SIG-M5 treated with dmso at 0.1 percent for 504 hours (cell line): ENCODE measurements around the gene NSF.
"Not testable (repeated sequence)": the region's sequence is repeated elsewhere in the genome, so short reads cannot be mapped to it uniquely, and the experiment has no call there.

Experiments
- DNase-seq: peaks from one replicate; lab custom pipeline; 2025; ENCODE audit not compliant: unreplicated experiment; lab: John Stamatoyannopoulos, UW

The NSF gene

GRCh38 chr17:46753776-46754175 lies 163.3 kb downstream of the NSF start:
- no peak for DNase-seq

- peak; percentile 15 for DNase-seq
Measured at GRCh38 chr17:46756081-46756735, 165.7 kb downstream of the NSF start.

GRCh38 chr17:46756861-46757260 lies 166.4 kb downstream of the NSF start:
- DNase-seq = no peak

DNA sequence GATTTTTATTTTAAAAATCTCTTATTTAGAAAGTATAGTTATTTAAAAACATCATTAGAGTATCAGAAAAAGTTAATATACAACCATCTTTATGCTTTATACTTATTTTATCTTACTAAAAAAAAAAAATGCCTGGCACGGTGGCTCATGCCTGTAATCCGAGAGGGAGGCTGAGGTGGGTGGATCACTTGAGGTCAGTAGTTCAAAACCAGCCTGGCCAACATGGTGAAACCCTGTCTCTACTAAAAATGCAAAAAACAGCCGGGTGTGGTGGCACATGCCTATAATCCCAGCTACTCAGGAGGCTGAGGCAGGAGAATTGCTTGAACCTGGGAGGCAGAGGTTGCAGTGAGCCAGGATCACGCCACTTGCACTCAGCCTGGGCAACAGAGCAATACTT lies 167.1 kb downstream of the NSF start:
- DNase-seq = not testable (repeated sequence)

- no peak for DNase-seq
Measured at GRCh38 chr17:46758614-46759013, 168.1 kb downstream of the NSF start.

DNA sequence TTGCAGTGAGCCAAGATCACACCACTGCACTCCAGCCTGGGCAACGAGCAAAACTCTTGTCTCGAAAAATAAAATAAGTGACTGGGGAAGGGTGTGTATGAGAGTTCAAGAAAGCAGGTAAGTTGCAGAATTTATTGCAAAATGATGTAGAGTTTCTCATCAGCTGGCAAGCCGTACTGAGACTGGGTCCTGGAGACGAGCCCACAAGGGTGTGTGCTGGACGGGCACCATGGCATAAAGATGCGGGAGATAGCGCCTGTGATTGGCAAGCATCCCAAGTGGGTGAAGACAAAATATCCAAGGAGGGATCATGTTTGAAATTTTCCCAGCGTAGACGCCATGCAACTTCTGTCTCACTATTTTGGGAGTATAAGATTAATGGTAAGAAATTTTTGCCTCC lies 168.7 kb downstream of the NSF start:
- no peak for DNase-seq

GRCh38 chr17:46763416-46763815 lies 172.9 kb downstream of the NSF start:
- DNase-seq = no peak

GRCh38 chr17:46764000-46764708 lies 173.7 kb downstream of the NSF start:
- no peak for DNase-seq

- no peak for DNase-seq
Measured at GRCh38 chr17:46764709-46765401, 174.4 kb downstream of the NSF start.

DNA sequence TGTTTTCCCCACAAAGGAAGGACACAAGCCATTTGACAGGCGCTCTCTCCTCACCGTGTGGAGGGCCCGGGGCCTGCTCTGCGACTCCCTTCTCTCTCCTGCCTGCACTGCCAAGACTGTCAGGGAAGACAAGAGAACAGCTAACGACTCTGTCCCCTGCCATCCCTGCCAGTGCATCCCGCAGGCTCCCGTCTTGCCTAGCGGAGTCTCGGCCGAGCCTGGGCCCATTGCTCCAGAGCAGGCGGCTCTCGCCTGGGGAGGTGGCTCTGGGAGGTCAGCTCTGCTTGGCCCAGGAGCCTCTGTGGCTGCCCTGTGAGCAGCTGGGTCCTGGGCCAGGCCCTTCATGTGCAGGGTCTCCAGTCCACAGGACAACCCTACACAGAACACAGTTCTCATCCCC lies 175.0 kb downstream of the NSF start:
- no peak for DNase-seq

- DNase-seq = no peak
Measured at GRCh38 chr17:46766493-46767491, 176.3 kb downstream of the NSF start.

DNA sequence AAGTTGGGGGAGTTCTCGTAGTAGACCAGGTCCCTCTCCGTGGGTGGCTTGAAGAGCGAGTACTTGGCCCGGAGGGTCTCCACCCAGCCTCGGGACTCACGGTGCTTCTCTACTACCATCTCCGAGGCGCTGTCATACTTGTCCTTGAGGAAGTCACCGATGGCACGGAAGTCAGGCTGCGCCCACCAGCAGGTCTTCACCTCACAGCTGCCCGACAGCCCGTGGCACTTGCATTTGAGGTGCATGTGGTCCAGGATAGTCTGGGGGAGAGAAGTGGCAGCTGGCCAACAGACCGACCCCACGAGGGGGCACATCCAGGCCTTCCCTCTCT lies 178.0 kb downstream of the NSF start:
- DNase-seq = no peak

- not testable (repeated sequence) for DNase-seq
Measured at GRCh38 chr17:46768896-46769295, 178.4 kb downstream of the NSF start.

- DNase-seq = no peak
Measured at GRCh38 chr17:46769531-46770438, 179.3 kb downstream of the NSF start.

DNA sequence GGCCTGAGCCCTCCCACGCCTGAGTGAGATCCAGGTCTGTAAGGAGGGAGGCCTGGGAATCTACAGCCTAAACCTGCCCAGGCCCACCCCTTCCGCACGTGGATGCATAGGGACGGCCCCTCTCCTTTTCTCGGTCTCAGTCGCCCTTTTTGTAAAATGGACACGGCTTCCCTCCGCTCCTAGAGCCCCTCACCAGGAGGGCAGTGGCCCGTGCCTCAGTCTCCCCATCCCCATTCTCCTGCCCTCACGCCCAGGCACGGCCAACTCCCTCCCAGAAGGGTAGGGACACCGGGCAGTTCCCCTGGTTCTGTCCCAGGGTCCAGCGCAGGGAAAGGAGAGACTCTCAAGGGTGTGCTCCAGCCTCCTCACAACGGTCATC lies 180.0 kb downstream of the NSF start:
- no peak for DNase-seq

GRCh38 chr17:46770818-46771560 lies 180.5 kb downstream of the NSF start:
- DNase-seq = no peak

GRCh38 chr17:46771561-46772474 lies 181.3 kb downstream of the NSF start:
- DNase-seq = no peak

GRCh38 chr17:46772475-46773220 lies 182.2 kb downstream of the NSF start:
- DNase-seq = no peak
